GM19099 (cell line): ENCODE data around the gene URM1.

Source experiments
- POLR2A ChIP-seq: IDR thresholded peaks from 3 replicates; pipeline ENCODE4 v1.6.1; 2011; ENCODE audit warnings: low read depth; ENCODE audit not compliant: insufficient read length; ENCODE audit errors: extremely low read depth

URM1 gene

DNA sequence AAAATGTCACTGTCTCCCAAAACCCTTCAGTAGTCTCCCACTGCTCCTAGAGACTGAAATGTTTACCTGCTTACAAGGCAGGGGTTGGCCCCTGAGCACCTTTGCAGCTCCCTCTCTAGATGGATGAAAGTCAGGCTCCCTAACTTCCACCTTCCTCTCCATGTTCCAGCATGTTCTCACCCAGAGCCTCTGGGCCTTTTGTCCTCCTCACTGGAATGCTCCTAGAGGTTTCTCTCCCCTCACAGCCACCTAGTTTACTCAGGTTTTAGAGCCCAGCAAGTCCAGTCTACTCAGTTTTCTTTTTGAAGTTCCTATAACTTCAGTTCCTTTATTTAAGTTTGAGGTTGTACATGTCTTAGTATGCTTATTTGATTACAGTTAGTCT, 815 bp upstream of the URM1 start:
- TF ChIP-seq POLR2A: no peak

DNA sequence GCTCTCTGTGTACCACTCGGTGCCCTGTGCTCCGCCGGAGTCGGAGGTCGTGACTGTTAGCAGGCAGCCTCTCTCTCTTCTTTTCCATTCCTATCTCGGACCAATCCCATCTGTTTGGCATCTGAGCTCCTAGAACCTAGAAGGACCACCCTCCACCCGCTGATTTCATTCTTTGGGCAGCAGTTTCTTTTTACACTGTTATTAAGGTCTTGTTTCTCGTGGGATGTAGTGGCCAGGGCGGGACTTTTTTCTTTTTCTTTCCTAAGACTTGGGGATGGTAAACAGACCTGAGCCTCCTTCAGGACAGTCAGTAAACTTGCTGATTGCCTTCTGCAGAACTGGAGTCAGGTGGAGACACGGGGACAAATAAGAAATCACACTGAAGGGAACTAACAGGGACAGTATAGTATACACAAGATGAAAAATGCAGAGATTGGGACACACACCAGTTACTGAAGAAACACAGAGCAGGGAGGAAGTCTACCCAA, 500 bp downstream of the URM1 start:
- no peak for TF ChIP-seq POLR2A

DNA sequence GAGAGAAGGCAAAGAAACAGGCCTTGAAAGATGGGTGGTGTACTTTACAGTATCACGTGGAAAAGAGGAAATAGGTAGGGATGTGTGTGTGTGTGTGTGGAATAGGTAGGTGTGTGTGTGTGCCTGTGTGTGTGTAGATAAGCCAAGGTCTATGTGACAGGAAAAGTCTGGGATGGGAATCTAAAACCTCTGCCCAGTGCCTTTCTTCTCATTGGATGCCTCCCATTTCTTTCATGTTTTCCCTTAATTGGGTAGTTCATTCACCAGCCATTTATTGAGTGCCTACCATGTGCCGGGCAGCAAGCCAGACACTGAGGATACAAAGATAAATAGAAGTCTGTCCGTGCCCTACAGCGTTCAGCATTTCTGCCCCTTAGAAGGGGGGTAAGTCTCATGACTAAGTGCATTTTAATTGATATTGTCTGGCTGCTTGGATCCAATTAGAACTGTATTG, 1.0 kb downstream of the URM1 start:
- TF ChIP-seq POLR2A: no peak

DNA sequence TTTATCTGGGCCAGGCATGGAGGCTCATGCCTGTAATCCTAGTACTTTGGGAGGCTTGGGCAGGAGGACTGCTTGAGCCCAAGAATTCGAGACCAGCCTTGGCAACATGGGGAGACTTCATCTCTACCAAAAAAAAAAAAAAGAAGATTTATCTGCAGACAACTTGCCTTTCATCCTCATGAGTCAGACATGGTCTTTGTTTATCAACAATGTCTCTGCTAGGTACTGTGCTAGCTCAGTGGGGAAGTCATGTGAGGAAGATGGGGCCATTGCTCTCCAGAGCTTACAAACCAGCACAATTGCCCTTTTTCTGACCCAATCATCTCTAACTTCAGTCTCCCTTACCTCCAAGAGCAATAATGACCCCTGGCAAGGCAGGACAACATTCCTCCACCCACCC, 1.6 kb downstream of the URM1 start:
- no peak for TF ChIP-seq POLR2A

DNA sequence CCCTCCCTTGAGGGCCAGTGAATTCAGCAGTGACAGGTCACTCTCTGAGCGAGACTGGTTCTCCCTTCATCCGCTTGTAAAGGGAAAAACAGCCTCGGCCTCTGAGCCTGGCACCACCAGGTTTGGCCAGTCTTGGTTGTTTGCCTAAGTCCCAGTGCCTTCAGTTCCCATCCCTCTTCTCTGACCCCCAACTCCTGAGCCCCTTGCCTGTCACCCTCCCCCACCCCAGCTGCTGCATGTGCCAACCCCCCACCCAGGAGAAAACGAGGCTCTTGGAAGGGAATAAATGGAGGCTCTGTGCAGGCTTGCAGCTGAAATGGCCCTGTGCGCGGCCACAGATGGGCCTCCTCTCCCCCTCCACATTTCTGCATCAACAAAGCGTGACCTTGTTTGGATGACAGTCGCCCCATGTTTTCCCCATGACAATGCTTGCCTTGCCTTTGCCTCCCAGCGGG, 3.1 kb downstream of the URM1 start:
- TF ChIP-seq POLR2A: no peak

DNA sequence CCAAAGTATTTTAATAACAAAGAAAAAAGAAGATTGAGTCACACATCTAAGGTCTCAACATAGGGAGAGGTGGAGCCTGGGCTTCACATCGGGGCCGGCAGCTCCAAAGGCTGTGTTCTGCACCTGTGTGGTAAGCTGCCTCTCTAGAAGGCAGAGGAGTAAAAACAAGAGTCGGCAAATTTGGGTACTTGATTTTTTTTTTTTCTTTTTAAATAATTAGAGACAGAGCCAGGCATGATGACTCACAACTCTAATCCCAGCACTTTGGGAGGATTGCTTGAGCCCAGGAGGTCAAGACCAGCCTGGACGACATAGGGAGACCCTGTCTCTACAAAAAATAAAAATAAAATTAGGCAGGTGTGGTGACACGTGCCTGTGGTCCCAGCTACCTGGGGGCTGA, 4.7 kb downstream of the URM1 start:
- TF ChIP-seq POLR2A: no peak

DNA sequence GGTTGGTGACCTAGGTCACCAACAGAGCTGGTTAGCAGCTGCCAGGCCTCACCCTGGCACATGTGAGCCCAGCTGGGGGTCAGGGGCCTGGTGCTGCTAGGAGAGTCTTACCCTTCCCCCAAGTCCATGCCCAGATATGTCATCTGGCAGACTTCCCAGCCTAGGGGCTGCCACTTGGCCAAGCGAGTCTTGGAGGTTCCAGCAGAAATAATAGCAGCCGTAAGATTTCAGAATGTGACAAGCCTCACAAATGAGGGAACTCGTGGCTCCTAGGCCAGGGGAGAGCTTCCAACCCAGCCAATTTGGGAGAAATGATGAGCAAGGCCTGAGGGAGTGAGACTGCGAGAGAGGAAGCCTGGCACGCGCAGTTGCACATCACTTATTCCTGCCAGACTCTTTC, 11.1 kb downstream of the URM1 start:
- no peak for TF ChIP-seq POLR2A

DNA sequence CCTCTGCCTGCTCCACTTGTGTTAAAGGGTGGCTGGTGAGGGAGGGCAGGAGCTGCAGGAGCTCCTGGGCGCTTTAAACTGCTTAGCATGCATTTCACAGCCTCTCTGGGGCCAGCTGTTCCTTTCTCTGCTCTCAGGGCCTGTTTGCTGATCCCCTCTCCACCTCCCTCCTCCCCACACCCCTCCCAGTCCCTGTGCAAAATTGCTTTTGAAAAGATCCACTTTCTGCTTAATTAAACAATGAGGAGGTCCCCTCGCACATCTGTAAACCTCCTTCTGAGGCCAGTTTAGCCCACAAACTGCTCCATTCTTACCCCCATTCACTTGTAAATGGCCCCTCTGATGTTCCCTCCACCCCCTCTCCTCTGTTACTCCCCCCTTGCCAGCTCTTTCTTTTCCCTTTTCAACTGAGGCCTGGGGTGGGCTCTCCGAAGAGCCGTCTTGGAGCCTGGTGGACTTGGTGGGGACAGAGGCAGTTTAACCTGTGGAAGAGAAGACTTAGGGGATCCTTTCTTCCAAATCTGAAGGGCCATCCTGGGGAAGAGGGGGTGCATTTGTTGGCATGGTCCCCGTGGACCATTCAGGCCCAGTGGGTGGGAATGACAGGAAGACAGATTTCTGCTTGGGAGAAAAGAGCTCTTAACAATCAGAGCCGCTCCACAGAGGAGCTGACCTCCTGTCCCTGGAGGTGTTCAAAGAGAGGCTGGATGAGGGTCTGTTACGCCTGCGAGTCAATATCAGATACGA, 12.0 kb downstream of the URM1 start:
- TF ChIP-seq POLR2A: no peak

DNA sequence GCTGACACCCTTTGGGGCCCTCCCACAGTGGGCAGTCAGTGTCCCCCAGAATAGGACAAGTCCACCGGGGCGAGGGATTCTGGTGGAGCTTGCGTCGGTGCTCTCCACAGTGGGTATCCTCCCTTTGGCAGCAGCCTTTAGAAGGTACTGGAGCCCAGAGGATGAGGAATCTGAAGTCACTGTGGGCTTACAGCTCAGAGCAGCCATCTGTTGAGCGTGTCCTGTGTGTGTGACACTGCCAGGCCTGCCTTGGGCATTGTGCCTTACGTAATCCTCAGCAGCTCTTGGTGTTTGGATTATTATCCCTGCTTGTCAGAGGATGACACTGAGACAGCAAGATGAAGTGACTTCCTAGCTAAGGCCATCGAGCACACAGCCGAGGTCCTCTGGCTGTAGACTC, 12.6 kb downstream of the URM1 start:
- no peak for TF ChIP-seq POLR2A

DNA sequence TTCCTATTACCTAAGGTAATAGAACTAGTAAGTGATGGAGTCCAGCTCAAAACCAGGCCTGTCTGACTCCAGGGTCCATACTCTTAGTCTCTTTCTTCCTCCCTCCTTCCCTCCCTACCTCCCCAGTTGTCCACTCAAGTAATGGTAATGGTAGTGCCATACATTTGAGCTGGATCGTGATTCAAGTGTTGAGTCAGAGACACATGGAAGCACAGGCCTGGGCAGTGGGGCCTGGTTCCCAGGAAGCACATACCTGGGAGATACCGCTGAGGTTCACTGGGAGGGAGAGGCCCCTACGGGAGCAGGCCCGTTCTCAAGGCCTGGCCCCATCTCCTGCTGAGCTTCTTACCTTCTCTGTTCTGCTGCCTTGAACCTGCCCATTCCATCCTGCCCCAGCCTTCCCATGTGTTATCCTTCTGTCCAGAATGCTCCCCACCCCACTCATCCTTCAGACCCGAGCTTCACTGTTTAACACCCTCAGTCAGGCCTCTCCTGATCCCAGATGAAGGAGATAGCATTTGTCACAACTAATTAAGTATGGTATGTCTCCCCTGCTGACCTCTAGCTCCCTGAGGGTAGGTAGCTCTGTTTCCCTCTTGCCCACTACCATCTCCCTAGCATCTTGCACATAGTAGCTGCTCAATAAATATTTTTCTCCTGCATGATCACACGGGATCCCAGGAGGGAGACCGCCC, 13.8 kb downstream of the URM1 start:
- TF ChIP-seq POLR2A: no peak

DNA sequence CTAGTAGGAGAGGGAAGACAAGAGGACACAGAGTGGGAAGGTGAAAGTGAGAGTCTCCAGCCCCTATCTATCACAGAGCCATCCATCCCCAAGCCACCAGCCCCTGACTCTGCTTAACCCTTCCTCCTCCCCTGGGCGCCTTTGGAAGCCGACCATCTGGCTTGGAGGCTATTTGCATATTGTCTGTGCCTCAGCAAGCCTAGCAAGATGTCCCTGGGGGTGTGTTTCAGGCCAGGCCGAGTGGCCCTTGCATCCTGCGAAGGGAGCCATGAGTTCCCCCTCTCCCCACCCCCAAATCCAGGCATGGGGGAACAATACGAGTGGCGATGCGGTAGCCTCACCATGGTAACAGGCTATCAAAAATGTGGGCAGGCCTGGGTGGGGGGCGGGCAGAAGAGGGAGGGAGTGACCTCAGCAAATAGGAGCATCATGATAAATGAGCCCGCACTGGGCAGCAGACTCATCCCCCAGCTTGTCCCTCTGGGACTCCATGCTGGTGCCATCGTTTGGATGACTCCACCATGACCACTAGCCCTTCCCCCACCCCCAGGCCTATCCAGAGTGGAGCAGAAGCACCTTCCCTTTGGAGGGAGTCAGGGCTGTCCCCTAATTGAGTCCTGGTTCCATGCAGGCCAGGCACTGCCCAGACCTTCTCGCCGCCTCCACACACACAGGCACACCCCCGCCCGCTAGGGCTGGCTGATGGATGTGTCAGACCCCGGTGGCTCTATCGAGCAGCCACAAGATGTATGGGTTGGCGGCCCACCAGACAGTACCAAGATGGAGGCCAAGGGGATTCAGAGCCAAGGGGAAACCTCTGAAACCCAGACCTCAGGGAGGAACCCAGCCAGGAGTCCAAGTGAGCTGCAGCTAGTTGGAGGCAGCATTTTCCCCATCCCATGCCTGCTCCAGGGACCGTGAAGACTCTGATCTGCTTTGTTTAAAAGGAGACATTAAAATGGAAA, 14.6 kb downstream of the URM1 start:
- no peak for TF ChIP-seq POLR2A

DNA sequence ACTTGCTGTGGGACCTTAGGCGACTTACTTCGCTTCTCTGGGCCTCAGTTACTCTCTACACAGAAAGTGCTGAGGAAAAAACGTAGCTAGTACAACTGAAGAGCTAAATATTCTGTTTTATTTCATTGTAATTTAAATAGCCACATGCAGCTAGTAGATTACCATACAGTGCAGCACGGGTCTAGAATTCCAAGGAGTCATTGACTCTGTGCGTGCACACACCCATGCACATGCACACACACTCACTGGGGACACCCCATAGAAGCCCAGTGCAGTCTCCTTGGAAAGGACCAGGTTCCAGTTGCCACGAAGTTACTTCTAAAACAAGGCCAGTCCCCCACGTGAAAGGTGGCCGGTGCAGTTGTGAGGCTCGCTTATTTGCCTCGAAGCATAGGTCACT, 17.0 kb downstream of the URM1 start:
- TF ChIP-seq POLR2A: no peak

DNA sequence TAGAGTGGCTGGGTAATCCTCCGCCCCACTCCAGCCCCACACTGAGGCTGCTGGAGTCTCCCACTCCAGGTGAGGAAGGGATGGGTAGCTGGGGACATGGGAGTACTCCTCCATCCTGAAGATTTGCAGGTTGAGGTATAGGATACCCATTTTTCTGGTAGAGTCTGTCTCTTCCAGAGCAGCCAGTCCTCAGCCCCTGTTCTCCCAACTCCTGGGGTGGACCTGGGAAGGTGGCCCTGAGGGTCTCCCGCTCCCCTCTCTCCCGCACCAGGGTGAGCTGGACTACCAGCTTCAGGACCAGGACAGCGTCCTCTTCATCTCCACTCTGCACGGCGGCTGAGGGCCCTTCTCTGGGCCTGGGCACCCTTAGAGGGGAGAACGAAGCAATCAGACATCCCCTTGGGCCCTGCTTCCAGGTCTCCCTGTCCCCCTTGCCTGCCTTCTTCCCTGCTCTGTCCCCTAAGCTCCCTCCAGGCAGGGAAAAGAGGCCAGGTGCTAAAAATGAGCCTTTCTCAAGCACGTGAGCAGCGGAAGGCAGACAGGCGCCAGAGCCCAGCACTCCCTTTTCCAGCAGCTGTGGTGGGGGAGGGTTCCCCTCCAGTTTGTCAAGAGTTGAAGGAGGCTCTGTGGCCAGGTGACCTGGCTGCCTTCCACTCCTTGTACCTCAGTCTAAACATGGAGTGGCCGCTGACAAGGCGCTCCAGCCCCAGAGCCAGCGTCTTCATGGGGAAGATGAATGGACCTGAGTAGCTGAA, 18.4 kb downstream of the URM1 start:
- TF ChIP-seq POLR2A: no peak

DNA sequence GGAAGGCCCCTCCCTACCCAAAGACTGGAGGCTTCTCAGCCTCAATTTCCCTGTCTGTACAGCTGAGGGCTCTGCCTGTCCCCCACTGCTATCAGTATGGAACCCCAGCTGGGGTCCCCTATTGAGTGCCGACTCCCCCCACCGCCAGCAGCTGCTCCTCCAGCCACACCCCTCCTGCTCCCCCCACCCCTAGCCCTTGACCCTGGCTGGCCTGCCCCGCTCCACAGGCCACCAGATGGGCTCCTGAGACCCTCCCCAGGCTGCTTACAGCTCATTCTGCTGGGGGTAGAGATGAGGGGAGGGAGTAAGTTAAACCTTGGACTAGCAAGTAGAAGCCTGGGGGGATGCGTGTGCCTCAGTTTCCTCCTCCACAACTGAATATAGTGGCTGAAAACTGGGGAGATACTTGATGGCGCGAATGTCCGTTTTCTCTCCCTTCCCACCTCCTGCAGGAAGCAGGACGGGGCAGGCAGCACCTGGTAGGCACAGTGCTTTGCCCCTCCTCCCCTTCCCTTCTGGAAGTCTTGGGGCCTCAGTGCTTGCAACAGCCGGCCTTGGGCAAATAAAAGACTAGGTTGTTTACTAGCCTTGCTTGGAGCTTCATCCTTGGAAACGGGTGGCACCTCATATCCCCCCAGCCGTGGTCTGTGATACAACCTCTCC, 19.1 kb downstream of the URM1 start:
- no peak for TF ChIP-seq POLR2A

DNA sequence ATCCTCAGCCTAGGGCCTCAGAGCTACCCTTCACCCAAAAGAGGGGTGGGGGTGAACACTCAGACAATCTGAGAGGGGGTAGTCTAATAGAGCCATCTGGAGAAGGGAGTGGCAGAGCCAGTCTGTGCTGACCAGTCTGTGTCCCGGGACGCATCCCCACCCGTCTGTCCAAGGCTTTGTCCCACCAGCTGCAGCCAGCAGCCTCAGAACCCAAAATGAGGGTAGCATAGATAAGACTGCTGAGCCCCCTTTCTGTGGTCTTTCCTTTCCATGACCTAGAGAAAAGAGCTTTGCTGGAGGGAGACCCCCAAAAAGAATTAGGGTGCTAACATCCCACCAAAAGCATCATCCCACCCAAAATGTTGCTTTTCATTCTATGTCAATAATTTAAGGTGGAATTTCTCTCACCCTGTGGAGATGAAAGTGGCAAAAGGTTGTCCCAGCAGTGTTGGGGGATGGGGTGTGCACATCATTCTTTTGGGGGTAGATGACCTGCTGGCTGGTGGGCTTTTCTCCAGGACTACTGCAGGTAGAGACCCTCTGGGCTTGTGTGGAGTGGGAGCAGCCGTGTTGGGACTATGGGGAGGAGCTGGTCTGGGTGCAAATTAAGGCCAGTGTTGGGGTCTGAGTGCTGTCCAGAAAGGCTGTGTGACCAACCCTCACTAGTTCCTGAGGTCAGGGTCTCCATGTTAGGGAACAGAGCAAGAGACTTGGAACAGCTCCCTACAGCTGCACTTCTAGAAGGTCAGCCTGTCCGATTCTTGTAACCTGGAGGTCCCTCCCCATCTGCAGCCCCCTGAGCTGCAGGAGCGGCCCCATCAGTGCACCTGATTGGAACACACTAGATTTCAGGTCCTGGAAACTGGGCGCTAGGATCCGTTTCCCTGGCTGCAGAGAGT, 19.9 kb downstream of the URM1 start:
- no peak for TF ChIP-seq POLR2A
